Transverse colon (tissue), 4 donors: Measurements from ENCODE around the gene PLPPR3. TPM values are rescaled to one million over a fixed set of nuclear protein-coding genes. Genes with fewer than 3 reads are reported as not detected.
A peak's percentile ranks its signal among the peaks of the same experiment; 100 is the strongest.

Experiments used
- DNase-seq: peaks from one replicate; pipeline ENCODE4 v3.0.0-alpha.2; 2019
- H3K27ac ChIP-seq, 4 donors: fragments of 200-600 bp; sonication (generic); 2 replicates each; pipeline ENCODE4 v1.5.1; 2016 to 2018; ENCODE audit warnings: inconsistent platforms in 4 of 4
- H3K27me3 ChIP-seq: fragments of 200-600 bp; sonication (generic); 2 replicates; pipeline ENCODE4 v1.5.1; 2017; ENCODE audit warnings: inconsistent platforms
- H3K36me3 ChIP-seq, 4 donors: fragments of 200-600 bp; sonication (generic); 2 replicates each; pipeline ENCODE4 v1.5.1; 2017 to 2019; ENCODE audit warnings: inconsistent platforms in 4 of 4
- H3K4me1 ChIP-seq, 4 donors: fragments of 200-600 bp; sonication (generic); 2 replicates each; pipeline ENCODE4 v1.5.1; 2017 to 2020; ENCODE audit warnings: inconsistent platforms in 4 of 4
- H3K4me3 ChIP-seq, 4 donors: fragments of 200-600 bp; sonication (generic); 1 replicate in 1 of 4; 2 replicates in 3 of 4; pipeline versions ENCODE4 v1.5.1 to v1.6.1; 2017 to 2019; ENCODE audit warnings: inconsistent platforms in 4 of 4
- H3K9me3 ChIP-seq, 2 donors: fragments of 200-600 bp; sonication (generic); 2 replicates each; pipeline ENCODE4 v1.5.1; 2017 to 2019; ENCODE audit warnings: inconsistent platforms in 2 of 2
- CTCF ChIP-seq, 5 experiments: fragments of 200-600 bp in 3 of 5; fragments of 450-650 bp in 2 of 5; sonication (generic) in 3 of 5; IDR thresholded peaks; 1 replicate in 2 of 5; 2 replicates in 3 of 5; pipeline ENCODE4 v1.5.1; 2016 to 2017; ENCODE audit warnings: antibody characterized with exemption in 5 of 5, inconsistent platforms in 3 of 5, mild to moderate bottlenecking in 2 of 5, moderate library complexity in 1 of 5
- EP300 ChIP-seq: sonication (generic); formaldehyde crosslinking; IDR thresholded peaks from one replicate; pipeline ENCODE4 v1.6.1; 2017; ENCODE audit warnings: antibody characterized with exemption, low read depth
- POLR2A ChIP-seq: fragments of 450-650 bp; IDR thresholded peaks from one replicate; pipeline ENCODE4 v1.6.1; 2016; ENCODE audit warnings: antibody characterized with exemption, mild to moderate bottlenecking, moderate library complexity
- POLR2AphosphoS5 ChIP-seq, 3 donors: sonication (generic); formaldehyde crosslinking; IDR thresholded peaks; one replicate each; pipeline ENCODE4 v1.6.1; 2016; ENCODE audit warnings: antibody characterized with exemption in 3 of 3
- WGBS, 2 donors: methylation state at CpG; one replicate each; pipeline ENCODE4 v1.1.5; 2018; ENCODE audit warnings: low coverage in 1 of 2; 5-methylcytosine and 5-hydroxymethylcytosine counted together
- in situ Hi-C, 4 donors: fragments of 200-750 bp; cut with MboI; loops; one replicate each; pipeline versions ENCODE4 v1.15.0 to v1.15.1; 2017; ENCODE audit warnings: low sequenced_read_pairs in 3 of 4, low pct_ligation_motif_present in 1 of 4, low pct_unique_long_range_greater_than_20kb in 1 of 4
- intact Hi-C: fragments of 100-400 bp; cut with DNase I; formaldehyde crosslinking; loops from one replicate; pipeline ENCODE4 v1.15.1; 2023; ENCODE audit warnings: low total_unique reads
- total RNA-seq, 4 donors: library from RNA; depleted of rRNA; stranded (reverse); fragments of >200 nt; gene quantifications; one replicate each; pipeline ENCODE4 v1.1.0, GENCODE V29; 2016

Gene PLPPR3
- total RNA-seq, 4 donors from 2014 or later, result not detected

- 89 to 94% methylated on average over 4 to 12 of the region's 13 CpGs for WGBS, 2 donors
- DNase-seq, result no peak
- Histone ChIP-seq H3K9me3 (no peaks in the 10 kb centered on the region), H3K4me1 (no peaks in the 10 kb centered on the region), H3K27ac (no peak overlapping the region), H3K36me3 (peaks cover 0 to 17% (median 5%) of the 10 kb centered on the region in 4 donors), H3K27me3 (peaks cover 10% of the 10 kb centered on the region), H3K4me3 (no peak overlapping the region)
- in situ Hi-C loops, result no loop called here
- intact Hi-C loops, result no loop called here
- TF ChIP-seq CTCF (IDR thresholded peaks at IDR 0.05) (no peak), POLR2A (no peak), POLR2AphosphoS5 (IDR thresholded peaks at IDR 0.05) (no peak), EP300 (no peak)
Measured at GRCh38 chr19:815775-816499, 5.8 kb downstream of the PLPPR3 start.

GRCh38 chr19:815079-815774 is 6.5 kb downstream of the PLPPR3 start:
- no peak overlapping the region for H3K4me3 ChIP-seq
- in situ Hi-C loops (no loop called here), intact Hi-C loops (no loop called here)
- H3K4me1 ChIP-seq, result no peaks in the 10 kb centered on the region
- 92% methylated on average over 43 of the region's 47 CpGs; no CpG with 5 or more reads in 1 of the 2 donors for WGBS, 2 donors
- peaks cover 0 to 25% (median 11%) of the 10 kb centered on the region in 4 donors for H3K36me3 ChIP-seq
- DNase-seq, result no peak
- no peak overlapping the region for H3K27ac ChIP-seq
- no peak for TF ChIP-seq POLR2A
- TF ChIP-seq CTCF (IDR thresholded peaks at IDR 0.05), result no peak
- TF ChIP-seq POLR2AphosphoS5 (IDR thresholded peaks at IDR 0.05), result no peak
- no peak for TF ChIP-seq EP300
- H3K9me3 ChIP-seq, result no peaks in the 10 kb centered on the region
- H3K27me3 ChIP-seq, result peaks cover 3% of the 10 kb centered on the region

- H3K9me3 ChIP-seq, result no peaks in the 10 kb centered on the region
- no peak overlapping the region for H3K27ac ChIP-seq
- no peak overlapping the region for H3K4me3 ChIP-seq
- intact Hi-C loops (no loop called here), in situ Hi-C loops (no loop called here)
- no peaks in the 10 kb centered on the region for H3K4me1 ChIP-seq
- DNase-seq, result no peak
- peaks cover 0 to 33% (median 15%) of the 10 kb centered on the region in 4 donors for H3K36me3 ChIP-seq
- H3K27me3 ChIP-seq, result no peaks in the 10 kb centered on the region
- TF ChIP-seq POLR2AphosphoS5 (IDR thresholded peaks at IDR 0.05), result peak in 1 of 3 donors; percentile 28
- no peak for TF ChIP-seq POLR2A
- peak in 1 of 5 experiments; percentile 9 for TF ChIP-seq CTCF (IDR thresholded peaks at IDR 0.05)
- TF ChIP-seq EP300, result no peak
- WGBS, 2 donors, result 89% methylated on average over 44 of the region's 49 CpGs; no CpG with 5 or more reads in 1 of the 2 donors
Measured at GRCh38 chr19:814152-815078, 7.3 kb downstream of the PLPPR3 start.
